Left lobe of liver (tissue), 2 donors: ENCODE data around the gene SLX9. TPM values are rescaled to one million over a fixed set of nuclear protein-coding genes. Genes with fewer than 3 reads are reported as not detected.

ENCODE experiments used
- ATAC-seq: fragments of 200-7000 bp; cut with Tn5 transposase; one replicate; pipeline ENCODE4 v1.9.1; 2020; ENCODE audit warnings: mild to moderate bottlenecking, moderate library complexity
- DNase-seq: peaks from one replicate; pipeline ENCODE4 v3.0.0-alpha.2; 2020; ENCODE audit warnings: low spot score
- total RNA-seq: library from RNA; stranded (reverse); gene quantifications from one replicate; pipeline ENCODE4 v1.2.1, GENCODE V29; 2021
- donor health status: DM: no; HTN: no; CAD: no; lungs with moderate emphysema.
- donor health status: DM: no; HTN: yes; CAD: no.

SLX9 gene
- total RNA-seq, 1 donor from 2014 or later: 19.1 TPM

GRCh38 chr21:44999428-44999971, 59.7 kb downstream of the SLX9 start:
- no peak for ATAC-seq
- no peak for DNase-seq

- DNase-seq: no peak
- ATAC-seq: no peak
These were observed 60.3 kb downstream of the SLX9 start for GRCh38 chr21:44999972-45000636.

GRCh38 chr21:45000637-45001133, 60.9 kb downstream of the SLX9 start:
- DNase-seq (no peak), ATAC-seq (no peak)

- ATAC-seq (no peak), DNase-seq (no peak)
These were observed 61.6 kb downstream of the SLX9 start for GRCh38 chr21:45001134-45002095.

GRCh38 chr21:45002381-45003204, 62.8 kb downstream of the SLX9 start:
- ATAC-seq (no peak), DNase-seq (no peak)

GRCh38 chr21:45003331-45004058, 63.7 kb downstream of the SLX9 start:
- no peak for ATAC-seq
- DNase-seq: no peak

GRCh38 chr21:45004059-45004422, 64.2 kb downstream of the SLX9 start:
- DNase-seq: no peak
- ATAC-seq: no peak

- DNase-seq (no peak), ATAC-seq (no peak)
These were observed 64.8 kb downstream of the SLX9 start for GRCh38 chr21:45004481-45005247.

- no peak for ATAC-seq
- DNase-seq: no peak
These were observed 66.8 kb downstream of the SLX9 start for GRCh38 chr21:45006536-45007095.

- no peak for DNase-seq
- ATAC-seq: no peak
These were observed 69.8 kb downstream of the SLX9 start for GRCh38 chr21:45009616-45010015.

- no peak for ATAC-seq
- no peak for DNase-seq
These were observed 70.3 kb downstream of the SLX9 start for GRCh38 chr21:45010096-45010495.

GRCh38 chr21:45010860-45011259, 71.0 kb downstream of the SLX9 start:
- DNase-seq (no peak), ATAC-seq (no peak)

- no peak for DNase-seq
- ATAC-seq: no peak
These were observed 71.6 kb downstream of the SLX9 start for GRCh38 chr21:45011426-45011825.

- ATAC-seq (no peak), DNase-seq (no peak)
These were observed 72.3 kb downstream of the SLX9 start for GRCh38 chr21:45011911-45012661.

- ATAC-seq (no peak), DNase-seq (no peak)
These were observed 72.9 kb downstream of the SLX9 start for GRCh38 chr21:45012662-45013259.

GRCh38 chr21:45013260-45013841, 73.5 kb downstream of the SLX9 start:
- DNase-seq (no peak), ATAC-seq (no peak)

GRCh38 chr21:45014747-45015468, 75.1 kb downstream of the SLX9 start:
- no peak for DNase-seq
- no peak for ATAC-seq
